Measurements from ENCODE around the gene TTBK1.

TTBK1 gene

DNA sequence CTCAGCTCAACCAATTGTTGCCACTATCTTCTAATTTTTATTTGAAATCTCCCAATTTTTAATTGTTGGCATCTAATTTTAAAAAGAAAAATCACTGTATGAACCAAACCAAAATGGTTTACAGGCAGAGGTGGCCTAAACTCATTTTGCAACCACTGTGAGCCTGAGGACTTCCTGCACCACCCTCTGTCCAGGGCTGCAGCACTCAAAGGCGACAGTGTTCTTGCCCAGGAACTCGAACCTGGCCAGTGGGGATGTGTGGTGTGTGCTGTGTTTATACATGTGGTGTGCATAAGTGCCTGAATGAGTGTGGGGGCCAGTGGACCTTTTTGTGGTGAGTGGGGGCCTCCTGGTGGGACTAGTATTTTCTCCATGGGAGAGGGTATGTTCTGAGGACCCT, 30.4 kb downstream of the TTBK1 start:
- DNase-seq (ENCODE audit: low spot score), result no peak

DNA sequence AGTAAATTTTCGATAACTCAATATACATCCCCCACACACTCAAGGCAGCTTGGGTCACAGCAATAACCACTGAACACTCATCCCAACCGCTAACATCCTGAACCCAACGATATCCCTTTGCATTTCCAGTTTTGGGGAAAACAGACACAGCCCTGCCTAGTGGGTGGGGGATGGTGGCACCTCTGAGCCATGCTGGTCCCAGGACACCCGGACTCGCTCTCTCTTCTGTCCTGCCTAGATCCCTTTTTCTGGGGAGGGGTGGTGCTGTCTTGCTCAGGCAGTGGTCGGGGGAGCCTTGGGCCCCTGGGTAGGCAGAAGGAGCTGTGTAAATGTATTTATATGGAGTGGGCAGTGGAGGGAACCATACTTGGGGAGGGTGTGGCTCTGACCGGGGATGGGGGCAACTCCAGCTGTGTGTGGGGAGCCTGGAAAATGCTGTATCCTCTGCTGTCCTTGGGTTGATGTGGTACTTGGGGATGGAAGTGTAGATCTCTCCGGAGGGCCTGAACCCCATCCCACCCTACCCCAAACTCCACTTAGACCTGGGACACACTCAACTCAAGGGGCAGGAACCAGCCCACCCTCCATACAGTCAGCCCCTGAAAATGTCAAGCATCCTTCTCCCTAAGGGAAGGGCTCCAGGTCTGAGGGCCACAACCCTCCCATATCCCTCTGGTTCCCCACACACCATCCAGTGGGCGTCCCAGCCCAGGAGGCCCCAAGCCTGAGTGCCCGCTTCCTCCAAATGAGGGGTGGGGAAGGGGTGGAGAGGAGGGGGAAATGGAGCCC, 31.0 kb downstream of the TTBK1 start:
- DNase-seq (ENCODE audit: low spot score), result no peak

DNA sequence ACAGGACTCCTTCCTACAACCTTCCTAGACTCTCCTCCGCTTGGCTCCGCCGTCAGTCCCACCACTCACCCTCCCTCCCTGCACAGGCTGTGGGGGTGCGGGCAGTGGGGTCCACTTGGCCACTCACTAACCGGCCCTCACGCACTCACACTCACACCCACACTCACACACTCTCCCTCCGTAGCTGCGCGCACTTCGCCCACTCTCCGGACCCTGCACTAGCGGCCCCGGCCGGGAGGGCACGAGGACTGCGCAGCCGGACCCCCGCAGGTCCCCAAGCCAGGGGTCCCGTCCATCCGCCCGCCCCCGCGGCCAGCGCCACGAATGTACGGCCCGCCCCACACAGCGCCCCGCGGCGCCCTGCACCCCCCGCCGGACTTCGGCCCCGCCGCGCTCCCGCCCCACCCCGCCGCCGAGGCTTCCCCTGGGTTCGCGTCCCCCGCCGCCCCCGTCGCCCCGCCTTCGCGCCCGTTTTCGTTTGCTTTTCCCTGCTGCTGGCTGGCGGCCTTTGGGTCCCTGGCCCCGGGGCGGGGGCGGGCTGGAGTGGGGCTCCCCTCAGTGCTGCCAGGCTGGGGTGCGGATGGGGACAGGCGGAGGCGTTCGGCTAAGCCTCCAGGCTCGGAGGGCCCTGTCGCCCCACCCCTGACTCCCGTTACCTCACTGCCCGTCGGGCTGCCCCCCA, 31.8 kb downstream of the TTBK1 start:
- peak; percentile 67 for DNase-seq (ENCODE audit: low spot score)

DNA sequence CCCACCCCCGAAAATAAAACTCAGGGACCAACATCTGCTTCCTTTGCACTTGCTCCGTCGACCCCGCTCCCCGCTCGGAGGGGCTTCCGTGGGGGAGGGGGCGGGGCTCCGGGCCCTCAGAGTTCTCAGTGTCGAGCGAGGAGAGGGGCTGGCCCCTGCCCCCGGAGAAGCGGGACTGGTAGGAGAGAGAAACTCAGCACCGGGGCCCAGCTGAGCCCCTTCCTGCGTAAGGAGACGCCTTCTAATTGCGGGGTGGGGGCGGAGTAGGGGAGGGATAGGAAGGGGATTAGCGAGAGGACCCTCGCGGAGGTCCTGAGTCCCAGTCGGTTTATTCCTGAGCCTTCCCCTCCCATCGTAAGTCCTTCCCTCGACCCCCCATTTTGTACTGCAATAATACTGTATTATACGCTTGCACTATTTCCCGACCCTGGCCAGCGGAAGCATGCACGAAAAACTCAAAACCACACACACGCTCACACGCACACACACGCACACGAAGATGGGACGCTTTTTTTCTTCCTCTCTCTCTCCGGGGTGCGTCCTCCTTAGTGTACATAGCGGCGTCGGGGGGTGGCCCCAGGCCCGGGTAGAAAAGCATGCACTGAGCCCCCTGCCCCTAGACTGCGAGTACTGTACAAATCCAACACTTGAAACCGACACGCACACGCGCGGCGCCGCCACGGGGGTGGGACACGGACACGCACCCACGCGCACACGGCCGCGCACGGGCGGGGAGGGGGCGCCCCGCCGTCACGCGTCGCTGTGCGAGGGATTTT, 32.7 kb downstream of the TTBK1 start:
- DNase-seq (ENCODE audit: low spot score), result peak; percentile 67

DNA sequence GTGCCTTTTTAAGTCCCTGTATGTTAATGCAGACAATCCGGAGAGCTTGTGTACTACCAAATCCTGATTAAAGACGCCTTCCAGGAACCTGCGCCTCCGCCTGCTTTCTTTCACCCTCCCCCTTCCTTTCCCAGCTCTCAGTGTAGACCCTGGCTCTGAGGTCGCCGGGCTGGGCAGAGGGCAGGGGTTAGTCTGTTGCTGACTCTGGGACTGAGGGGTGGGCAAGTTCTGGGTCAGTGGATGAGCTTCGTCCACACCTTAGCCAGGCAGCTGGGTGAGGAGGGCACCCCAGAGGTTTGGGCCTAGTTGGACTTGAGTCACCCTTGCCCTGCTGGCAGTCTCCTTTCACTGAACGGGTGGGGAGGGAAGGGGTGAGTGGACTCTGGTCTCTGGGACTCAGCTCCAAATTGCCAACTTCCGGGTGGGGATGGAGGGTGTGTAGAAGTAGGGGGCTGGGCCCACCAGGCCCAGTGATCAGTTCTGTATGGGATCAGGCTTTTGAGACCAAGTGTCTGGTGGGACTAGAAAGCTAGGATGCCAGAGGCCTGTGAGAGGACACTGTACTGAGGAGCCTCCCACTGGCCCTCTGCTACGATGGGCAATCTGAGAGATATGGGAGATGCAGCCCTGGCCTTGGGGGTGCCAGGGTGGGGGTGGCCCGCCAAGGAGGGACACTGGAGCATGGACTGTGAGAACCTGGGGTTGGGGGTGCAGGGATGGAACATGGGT, 33.5 kb downstream of the TTBK1 start:
- DNase-seq (ENCODE audit: low spot score), result no peak

DNA sequence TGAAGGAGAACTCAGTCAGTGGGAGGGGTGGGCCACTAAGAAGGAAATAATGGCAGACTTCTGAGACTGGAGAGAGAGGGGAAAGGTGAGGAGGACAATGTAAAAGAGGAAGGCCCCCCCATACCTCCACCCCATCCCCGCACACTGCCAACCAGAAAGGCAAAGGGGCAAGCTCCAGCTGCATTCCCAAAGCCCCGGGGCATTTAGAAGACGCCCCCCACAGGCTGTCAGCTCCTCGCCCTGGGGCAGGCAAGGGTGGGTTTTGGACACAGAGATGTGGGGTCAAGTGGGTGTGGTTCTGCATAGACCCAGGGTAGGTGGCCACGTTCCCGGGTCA, 34.0 kb downstream of the TTBK1 start:
- DNase-seq (ENCODE audit: low spot score), result no peak

DNA sequence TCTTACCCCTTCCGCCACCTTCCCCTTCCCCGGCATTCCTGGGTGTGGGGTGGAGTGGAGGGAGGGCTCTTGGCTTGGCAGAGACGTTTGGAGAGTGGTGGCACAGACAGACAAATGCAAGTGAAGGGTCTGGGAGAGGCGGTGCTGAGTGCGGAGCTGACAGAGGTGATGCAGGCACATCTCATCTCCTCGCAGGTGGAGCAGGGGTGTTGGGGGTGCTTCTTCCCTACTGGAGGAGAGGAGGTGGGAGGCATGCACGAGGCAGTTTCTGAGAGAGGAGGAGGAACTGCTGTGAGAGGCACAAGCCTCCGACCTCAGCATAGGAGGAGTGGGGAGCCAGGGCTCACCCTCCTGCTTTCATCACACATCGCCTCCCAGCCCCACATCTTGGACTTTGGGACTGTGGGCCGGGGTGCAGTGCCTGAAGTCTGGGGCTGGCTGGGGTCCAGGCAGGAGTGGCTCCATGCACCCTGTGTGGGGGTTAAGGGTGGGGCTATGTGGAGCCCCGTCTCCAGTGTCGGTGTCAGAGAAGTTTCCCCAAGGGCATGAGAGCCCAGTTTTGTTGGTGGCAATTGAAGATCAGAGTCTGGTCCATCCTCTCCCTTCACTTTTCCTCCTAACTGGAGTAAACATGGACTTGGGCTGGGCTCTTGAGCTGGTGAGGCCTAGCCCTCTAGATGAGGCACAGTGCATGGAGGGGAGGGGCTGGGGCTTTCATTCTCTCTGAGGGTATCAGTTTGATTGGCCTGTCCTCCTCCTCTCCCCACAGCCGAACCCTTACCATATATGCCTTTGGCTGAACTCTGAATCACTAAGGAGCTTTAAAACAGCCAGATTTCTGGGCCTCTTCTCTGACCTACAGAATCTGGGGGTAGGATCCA, 34.6 kb downstream of the TTBK1 start:
- DNase-seq (ENCODE audit: low spot score), result no peak

DNA sequence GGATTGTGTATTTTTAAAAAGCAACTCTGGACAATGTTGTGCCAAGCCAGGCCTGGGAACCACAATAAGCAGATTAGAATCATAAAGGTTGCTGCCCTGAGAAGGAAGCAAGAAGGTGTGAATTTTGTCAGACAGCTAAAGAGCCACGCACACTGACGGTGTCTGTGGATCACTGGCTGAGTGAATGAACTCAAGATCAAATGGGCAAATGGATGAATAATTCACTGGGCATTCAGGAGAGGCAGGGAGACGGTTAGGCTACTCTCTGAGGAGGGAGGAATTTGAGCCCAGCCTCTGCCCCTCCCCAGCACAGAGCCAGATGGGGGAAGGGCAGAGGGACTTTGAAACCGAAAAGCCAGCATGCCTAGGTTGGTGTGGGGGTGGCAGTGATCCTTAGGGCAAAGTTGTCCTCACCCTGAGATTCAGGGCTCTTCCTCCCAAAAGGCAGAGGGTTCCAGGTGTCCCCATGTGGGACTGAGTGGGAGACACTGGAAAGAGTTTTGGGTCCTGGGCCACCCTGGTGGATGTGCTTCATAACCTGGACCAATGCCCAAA, 35.3 kb downstream of the TTBK1 start:
- no peak for DNase-seq (ENCODE audit: low spot score)

DNA sequence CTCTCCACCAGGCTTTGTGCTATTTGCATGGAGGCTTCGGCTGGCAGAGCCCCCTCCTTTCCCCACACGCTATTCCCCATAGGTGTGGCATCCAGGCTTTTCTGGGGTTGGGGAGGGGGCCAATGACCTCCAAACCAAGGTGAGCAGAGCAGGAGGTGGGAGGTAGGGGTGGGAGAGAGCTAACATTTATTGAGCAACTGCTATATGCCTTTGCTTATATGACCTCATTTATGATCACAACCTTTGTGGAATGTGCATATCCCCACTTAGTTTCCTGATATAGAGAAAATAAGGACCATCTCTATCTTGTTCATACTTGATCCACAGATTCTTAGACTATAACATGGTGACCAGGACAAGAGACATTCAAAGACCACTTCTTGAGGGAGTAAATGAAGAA, 37.0 kb downstream of the TTBK1 start:
- DNase-seq (ENCODE audit: low spot score), result no peak

DNA sequence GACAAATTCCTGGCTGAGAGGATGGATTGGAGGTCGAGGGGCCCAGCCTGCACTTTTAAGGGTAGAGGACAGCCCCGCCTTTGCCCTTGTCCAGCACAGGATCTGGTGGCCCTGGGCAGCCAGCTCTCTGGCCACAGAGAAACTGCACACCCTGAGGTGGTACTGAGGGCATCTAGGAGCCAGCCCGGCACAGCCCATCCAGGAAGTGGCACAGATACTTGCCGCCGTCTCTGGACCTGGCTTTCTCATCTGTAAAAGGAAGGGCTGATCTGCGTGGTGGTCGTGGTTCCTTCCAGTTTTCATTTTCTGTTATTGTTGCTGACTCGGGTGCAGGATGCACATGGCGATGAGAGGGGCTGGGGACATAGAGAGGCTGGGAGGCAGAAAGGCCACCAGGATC, 38.8 kb downstream of the TTBK1 start:
- DNase-seq (ENCODE audit: low spot score), result no peak

DNA sequence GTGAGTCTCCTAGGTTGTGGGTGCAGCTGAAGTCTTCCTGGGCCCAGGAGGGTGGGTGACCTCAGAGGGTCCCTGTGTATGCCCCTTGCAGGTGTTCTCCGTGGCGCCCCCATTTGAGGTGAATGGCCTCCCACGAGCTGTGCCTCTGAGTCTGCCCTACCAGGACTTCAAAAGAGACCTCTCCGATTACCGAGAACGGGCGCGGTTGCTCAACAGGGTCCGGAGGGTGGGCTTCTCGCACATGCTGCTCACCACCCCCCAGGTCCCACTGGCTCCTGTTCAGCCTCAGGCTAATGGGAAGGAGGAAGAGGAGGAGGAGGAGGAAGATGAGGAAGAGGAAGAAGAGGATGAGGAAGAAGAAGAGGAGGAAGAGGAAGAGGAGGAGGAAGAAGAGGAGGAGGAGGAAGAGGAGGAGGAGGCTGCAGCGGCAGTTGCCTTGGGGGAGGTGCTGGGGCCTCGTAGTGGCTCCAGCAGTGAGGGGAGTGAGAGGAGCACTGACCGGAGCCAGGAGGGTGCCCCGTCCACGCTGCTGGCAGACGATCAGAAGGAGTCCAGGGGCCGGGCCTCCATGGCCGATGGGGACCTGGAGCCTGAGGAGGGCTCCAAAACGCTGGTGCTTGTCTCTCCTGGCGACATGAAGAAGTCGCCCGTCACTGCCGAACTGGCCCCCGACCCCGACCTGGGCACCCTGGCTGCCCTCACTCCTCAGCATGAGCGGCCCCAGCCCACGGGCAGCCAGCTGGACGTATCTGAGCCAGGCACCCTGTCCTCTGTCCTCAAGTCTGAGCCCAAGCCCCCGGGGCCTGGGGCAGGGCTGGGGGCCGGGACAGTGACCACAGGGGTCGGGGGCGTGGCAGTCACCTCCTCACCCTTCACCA, 39.6 kb downstream of the TTBK1 start:
- no peak for DNase-seq (ENCODE audit: low spot score)

DNA sequence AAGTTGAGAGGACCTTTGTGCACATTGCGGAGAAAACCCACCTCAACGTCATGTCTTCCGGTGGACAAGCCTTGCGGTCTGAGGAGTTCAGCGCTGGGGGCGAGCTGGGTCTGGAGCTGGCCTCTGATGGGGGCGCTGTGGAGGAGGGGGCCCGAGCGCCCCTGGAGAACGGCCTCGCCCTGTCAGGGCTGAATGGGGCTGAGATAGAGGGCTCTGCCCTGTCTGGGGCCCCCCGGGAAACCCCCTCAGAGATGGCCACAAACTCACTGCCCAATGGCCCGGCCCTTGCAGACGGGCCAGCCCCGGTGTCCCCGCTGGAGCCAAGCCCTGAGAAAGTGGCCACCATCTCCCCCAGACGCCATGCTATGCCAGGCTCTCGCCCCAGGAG, 40.2 kb downstream of the TTBK1 start:
- no peak for DNase-seq (ENCODE audit: low spot score)

DNA sequence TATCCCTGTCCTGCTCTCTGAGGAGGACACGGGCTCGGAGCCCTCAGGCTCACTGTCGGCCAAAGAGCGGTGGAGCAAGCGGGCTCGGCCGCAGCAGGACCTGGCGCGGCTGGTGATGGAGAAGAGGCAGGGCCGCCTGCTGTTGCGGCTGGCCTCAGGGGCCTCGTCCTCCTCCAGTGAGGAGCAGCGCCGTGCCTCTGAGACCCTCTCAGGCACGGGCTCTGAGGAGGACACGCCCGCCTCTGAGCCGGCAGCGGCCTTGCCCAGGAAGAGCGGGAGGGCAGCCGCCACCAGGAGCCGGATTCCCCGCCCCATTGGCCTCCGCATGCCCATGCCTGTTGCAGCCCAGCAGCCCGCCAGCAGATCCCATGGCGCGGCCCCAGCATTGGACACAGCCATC, 40.6 kb downstream of the TTBK1 start:
- no peak for DNase-seq (ENCODE audit: low spot score)

DNA sequence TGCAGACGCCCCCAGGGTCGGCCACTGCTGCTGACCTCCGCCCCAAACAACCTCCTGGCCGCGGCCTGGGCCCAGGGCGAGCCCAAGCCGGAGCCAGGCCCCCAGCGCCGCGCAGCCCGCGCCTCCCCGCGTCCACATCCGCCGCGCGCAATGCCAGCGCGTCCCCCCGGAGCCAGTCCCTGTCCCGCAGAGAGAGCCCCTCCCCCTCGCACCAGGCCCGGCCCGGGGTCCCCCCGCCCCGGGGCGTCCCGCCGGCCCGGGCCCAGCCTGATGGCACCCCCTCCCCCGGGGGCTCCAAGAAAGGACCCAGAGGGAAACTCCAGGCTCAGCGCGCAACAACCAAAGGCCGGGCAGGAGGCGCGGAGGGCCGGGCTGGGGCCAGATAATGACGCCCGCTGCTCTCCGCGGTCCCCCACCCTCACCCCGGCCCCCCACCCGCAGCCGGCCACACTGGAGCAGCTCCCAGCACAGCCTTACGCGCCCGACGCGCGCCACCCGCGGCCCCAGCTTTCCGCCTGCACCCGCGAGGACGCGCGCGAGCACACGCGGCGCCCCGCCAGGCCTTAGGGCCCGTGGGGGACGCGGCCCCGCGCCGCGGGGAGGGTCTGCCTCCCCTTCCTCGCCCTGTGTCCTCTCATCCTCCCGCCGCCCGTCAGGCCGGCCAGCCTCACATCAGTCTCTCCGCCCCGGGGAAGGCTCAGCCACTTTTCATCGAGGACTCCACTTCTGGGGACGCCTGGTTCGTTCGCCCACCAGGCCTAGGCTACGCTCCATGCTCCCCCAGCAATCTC, 41.9 kb downstream of the TTBK1 start:
- DNase-seq (ENCODE audit: low spot score), result peak; percentile 68

DNA sequence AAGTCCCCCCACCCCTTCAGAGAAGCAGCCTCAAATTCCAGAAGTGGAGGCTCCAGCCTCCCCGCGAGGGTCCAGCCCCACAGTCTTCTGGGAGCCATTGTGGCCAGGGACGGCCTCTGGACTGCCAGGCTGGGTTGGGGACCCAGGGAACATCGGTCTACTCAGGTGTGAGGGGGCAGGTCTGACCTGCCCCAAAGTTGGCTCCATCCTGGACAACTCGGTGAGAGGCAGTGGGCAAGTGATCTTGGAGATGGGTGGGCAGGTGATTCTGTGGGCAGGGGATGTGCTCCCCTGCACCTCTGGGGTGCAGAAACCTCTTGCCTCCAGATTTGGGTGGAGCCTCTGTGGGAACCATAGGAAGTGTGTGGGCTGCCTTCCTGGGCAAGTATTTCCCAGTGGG, 42.6 kb downstream of the TTBK1 start:
- DNase-seq (ENCODE audit: low spot score), result no peak

DNA sequence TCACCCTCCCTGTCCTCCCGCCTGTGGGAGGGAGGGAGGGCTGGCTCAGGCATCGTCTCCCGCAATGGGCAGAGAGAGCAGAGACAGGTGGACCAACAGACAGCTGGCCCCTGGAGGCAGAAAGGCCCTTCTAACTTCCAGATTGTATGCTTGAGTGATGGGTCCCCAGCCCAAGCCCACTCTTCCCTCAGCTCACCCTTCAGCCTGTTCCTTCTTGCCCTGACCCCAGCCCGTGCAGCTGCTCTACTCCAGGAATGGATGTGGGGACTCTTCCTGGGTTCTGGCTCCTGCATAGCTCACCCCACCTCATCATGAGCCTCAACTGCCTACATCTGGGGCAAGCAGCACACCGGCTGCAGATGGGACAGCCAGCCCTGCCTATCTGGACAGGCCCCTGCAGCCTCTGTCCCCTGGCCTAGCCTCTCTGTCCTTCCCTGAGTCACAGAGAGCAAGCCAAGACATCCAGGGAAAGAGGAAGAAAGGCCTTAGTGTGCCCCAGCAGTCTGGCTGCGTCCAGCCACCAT, 43.2 kb downstream of the TTBK1 start:
- DNase-seq (ENCODE audit: low spot score), result no peak

DNA sequence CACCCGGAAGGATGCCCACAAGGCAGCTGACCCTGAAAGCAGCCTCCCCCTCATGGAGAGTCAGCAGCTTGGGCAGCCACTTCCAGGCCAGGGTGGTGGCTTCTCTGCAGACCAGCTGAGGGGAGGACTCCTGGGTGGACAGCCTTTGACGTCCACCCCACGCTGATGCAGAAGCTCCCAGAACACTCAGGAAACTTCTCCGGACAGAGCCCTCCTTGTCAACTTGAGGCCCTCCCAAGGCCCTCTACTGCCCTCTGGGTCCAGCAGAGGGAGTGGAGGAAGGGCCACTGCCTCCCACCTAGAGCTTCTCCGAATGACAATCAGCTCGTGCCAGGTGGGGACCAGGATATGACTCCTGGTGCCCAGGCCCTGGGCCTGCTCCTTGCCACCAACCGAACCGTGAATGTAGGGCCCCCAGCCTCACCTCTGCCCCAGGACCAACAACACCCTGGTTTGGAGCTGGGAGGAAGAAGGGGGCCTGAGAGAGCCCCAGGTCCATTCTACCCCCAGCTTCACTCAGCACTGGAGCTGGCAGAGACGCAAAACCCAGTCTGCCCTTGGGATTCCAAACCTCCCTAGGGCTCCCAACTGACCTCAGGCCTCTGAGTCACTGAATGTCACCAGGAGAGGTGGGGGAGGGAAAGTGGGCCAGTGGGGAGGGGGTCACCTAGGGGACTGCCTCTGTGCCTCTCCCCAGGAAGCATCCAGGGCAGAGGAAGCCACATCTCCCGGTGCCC, 43.9 kb downstream of the TTBK1 start:
- no peak for DNase-seq (ENCODE audit: low spot score)

Data from ecto neural progenitor cell (in vitro differentiated cells).